Thyroid gland (tissue), 4 donors: ENCODE data around the gene HRNR. TPM values are rescaled to one million over a fixed set of nuclear protein-coding genes. Genes with fewer than 3 reads are reported as not detected.

ENCODE experiments used
- DNase-seq, 2 donors: peaks; one replicate each; pipeline ENCODE4 v3.0.0-alpha.2; 2019
- H3K27ac ChIP-seq, 3 donors: fragments of 200-600 bp; sonication (generic); 1 replicate in 2 of 3; 2 replicates in 1 of 3; pipeline ENCODE4 v1.5.1; 2016 to 2019; ENCODE audit warnings: mild to moderate bottlenecking in 1 of 3, moderate library complexity in 1 of 3
- H3K27me3 ChIP-seq: fragments of 200-600 bp; sonication (generic); one replicate; pipeline ENCODE4 v1.5.1; 2019
- H3K36me3 ChIP-seq, 2 donors: fragments of 200-600 bp; sonication (generic); one replicate each; pipeline ENCODE4 v1.5.1; 2016 to 2019
- H3K4me1 ChIP-seq, 2 donors: fragments of 200-600 bp; sonication (generic); one replicate each; pipeline ENCODE4 v1.5.1; 2017 to 2019
- H3K4me3 ChIP-seq, 3 donors: fragments of 200-600 bp; sonication (generic); replicated peaks in 1 of 3; 1 replicate in 2 of 3; 2 replicates in 1 of 3; pipeline ENCODE4 v1.5.1; 2016; ENCODE audit warnings: mild to moderate bottlenecking in 1 of 3
- H3K9me3 ChIP-seq: fragments of 200-600 bp; sonication (generic); one replicate; pipeline ENCODE4 v1.5.1; 2017
- CTCF ChIP-seq, 6 experiments: fragments of 200-600 bp in 3 of 6; fragments of 450-650 bp in 3 of 6; sonication (generic) in 3 of 6; IDR thresholded peaks; one replicate each; pipeline ENCODE4 v1.5.1; 2016 to 2019; ENCODE audit warnings: antibody characterized with exemption in 6 of 6, mild to moderate bottlenecking in 2 of 6, inconsistent platforms in 1 of 6, moderate library complexity in 1 of 6
- POLR2A ChIP-seq, 2 donors: fragments of 450-650 bp; IDR thresholded peaks; one replicate each; pipeline ENCODE4 v1.6.1; 2017; ENCODE audit warnings: antibody characterized with exemption in 2 of 2, mild to moderate bottlenecking in 2 of 2, moderate library complexity in 1 of 2
- WGBS, 2 donors: methylation state at CpG; one replicate each; pipeline ENCODE4 v1.1.5; 2017; 5-methylcytosine and 5-hydroxymethylcytosine counted together
- intact Hi-C: fragments of 100-400 bp; cut with DNase I; formaldehyde crosslinking; loops from one replicate; pipeline ENCODE4 v1.15.1; 2023
- total RNA-seq, 4 donors: library from RNA; depleted of rRNA; stranded (reverse); fragments of >200 nt; gene quantifications; one replicate each; pipeline ENCODE4 v1.2.3, GENCODE V29; 2016

Gene HRNR
- total RNA-seq, 4 donors from 2014 or later: not detected

- intact Hi-C loops: no loop called here
- Histone ChIP-seq H3K9me3 (no peaks in the 10 kb centered on the region), H3K27ac (no peak overlapping the region), H3K36me3 (no peaks in the 10 kb centered on the region), H3K4me3 (no peak overlapping the region), H3K27me3 (no peaks in the 10 kb centered on the region), H3K4me1 (peaks cover 3 to 13% of the 10 kb centered on the region in 2 donors)
- peak; percentile 11 to 18 for DNase-seq
- TF ChIP-seq POLR2A (IDR thresholded peaks at IDR 0.05): no peak
- TF ChIP-seq CTCF (IDR thresholded peaks at IDR 0.05): no peak
- 51 to 64% methylated on average over 3 of the region's 3 CpGs for WGBS, 2 donors
Observed at GRCh38 chr1:152167835-152168534, 56.0 kb downstream of the HRNR start.

DNA sequence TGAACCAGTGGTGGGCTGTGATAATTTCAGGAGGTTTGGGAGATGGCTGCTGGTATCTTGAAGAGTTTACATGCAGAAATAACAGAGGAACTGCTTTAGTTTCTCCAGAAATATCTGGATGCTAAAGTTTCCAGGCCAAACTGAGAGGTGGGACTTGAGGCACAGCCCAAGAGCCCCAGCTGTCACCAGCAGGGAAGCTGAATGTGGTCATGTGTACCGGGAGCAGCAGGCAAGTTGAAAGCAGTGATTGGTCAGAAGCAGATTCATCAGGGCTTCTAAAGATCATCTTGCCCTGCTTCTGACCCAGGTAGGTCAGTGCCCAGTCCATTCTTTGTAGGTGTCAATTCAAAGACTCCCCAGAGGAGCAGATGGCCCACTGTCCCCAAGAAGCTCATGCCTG is 57.0 kb downstream of the HRNR start:
- Histone ChIP-seq H3K27ac (no peak overlapping the region), H3K9me3 (no peaks in the 10 kb centered on the region)
- intact Hi-C loops: no loop called here

GRCh38 chr1:152165286-152166077 is 58.5 kb downstream of the HRNR start:
- intact Hi-C loops: no loop called here
- Histone ChIP-seq H3K4me1 (peaks cover 3 to 13% of the 10 kb centered on the region in 2 donors), H3K4me3 (no peak overlapping the region), H3K27ac (no peak overlapping the region), H3K36me3 (no peaks in the 10 kb centered on the region), H3K27me3 (no peaks in the 10 kb centered on the region), H3K9me3 (no peaks in the 10 kb centered on the region)
- WGBS, 2 donors: 83 to 88% methylated on average over 4 of the region's 4 CpGs
- no peak for DNase-seq
- no peak for TF ChIP-seq POLR2A (IDR thresholded peaks at IDR 0.05)
- TF ChIP-seq CTCF (IDR thresholded peaks at IDR 0.05): no peak

More for the DNA sequence above, 57.0 kb downstream of the HRNR start:
- Histone ChIP-seq H3K36me3 (no peaks in the 10 kb centered on the region), H3K4me1 (peaks cover 3 to 13% of the 10 kb centered on the region in 2 donors), H3K27me3 (no peaks in the 10 kb centered on the region), H3K4me3 (no peak overlapping the region)
- 29 to 50% methylated on average over 1 of the region's 1 CpG for WGBS, 2 donors
- TF ChIP-seq CTCF (IDR thresholded peaks at IDR 0.05) (no peak), POLR2A (IDR thresholded peaks at IDR 0.05) (no peak)
- DNase-seq: no peak

GRCh38 chr1:152164517-152165136 is 59.4 kb downstream of the HRNR start:
- DNase-seq: peak; percentile 16 to 26
- WGBS, 2 donors: 61 to 62% methylated on average over 2 of the region's 2 CpGs

More at GRCh38 chr1:152164517-152165136, 59.4 kb downstream of the HRNR start:
- H3K27ac ChIP-seq: no peak overlapping the region
- no peaks in the 10 kb centered on the region for H3K27me3 ChIP-seq
- H3K4me3 ChIP-seq: no peak overlapping the region
- no peaks in the 10 kb centered on the region for H3K36me3 ChIP-seq
- intact Hi-C loops: no loop called here
- no peaks in the 10 kb centered on the region for H3K9me3 ChIP-seq
- peaks cover 3 to 13% of the 10 kb centered on the region in 2 donors for H3K4me1 ChIP-seq
- TF ChIP-seq CTCF (IDR thresholded peaks at IDR 0.05) (no peak), POLR2A (IDR thresholded peaks at IDR 0.05) (no peak)
